Esophagus muscularis mucosa (tissue), 4 donors: ENCODE measurements around the gene SFXN4.

Experiments
- EP300 ChIP-seq: sonication (generic); formaldehyde crosslinking; IDR thresholded peaks from one replicate; pipeline ENCODE4 v1.6.1; 2017; ENCODE audit warnings: antibody characterized with exemption
- POLR2AphosphoS5 ChIP-seq, 2 donors: sonication (generic); formaldehyde crosslinking; IDR thresholded peaks; one replicate each; pipeline ENCODE4 v1.6.1; 2017; ENCODE audit warnings: antibody characterized with exemption in 2 of 2
- TF ChIP-seq, protein P1 (sequence below), 3 experiments: fragments of 200-600 bp in 2 of 3; fragments of 450-650 bp in 1 of 3; sonication (generic) in 2 of 3; IDR thresholded peaks; one replicate each; pipeline ENCODE4 v1.5.1; 2017 to 2019; ENCODE audit warnings: antibody characterized with exemption in 3 of 3, mild to moderate bottlenecking in 2 of 3, moderate library complexity in 1 of 3

DNA sequence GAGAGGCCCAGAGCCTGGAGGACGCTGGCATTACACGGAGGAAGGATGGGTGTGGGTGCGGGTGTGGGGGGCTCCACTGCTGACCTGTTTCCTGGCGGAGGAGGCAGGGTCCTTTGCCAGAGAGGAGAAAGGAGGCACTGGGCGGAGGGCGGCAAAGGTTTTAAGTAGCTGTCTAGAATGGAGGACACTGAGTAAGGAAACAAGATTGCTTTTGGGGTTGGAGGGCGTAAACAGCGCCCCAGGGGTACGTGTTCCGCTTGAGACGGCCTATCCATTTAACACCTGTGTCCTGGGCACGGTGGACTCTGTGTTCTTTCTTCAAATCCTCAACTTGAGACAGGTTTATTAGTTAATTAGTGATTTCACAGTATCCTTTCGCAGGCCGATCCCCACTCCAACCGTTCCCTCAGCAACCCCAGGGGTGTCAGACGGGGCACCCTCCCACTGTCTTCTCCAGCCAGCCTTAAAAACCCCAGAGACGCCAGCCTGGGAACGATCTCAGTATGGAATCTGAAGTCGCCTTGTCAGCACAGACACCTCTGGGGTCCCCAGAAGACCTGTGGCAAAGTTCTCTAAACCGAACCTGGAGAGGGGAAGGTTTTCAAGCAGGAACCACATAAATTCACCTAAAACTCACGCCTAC is 24.8 kb downstream of the SFXN4 start:
- TF ChIP-seq, protein P1, sequence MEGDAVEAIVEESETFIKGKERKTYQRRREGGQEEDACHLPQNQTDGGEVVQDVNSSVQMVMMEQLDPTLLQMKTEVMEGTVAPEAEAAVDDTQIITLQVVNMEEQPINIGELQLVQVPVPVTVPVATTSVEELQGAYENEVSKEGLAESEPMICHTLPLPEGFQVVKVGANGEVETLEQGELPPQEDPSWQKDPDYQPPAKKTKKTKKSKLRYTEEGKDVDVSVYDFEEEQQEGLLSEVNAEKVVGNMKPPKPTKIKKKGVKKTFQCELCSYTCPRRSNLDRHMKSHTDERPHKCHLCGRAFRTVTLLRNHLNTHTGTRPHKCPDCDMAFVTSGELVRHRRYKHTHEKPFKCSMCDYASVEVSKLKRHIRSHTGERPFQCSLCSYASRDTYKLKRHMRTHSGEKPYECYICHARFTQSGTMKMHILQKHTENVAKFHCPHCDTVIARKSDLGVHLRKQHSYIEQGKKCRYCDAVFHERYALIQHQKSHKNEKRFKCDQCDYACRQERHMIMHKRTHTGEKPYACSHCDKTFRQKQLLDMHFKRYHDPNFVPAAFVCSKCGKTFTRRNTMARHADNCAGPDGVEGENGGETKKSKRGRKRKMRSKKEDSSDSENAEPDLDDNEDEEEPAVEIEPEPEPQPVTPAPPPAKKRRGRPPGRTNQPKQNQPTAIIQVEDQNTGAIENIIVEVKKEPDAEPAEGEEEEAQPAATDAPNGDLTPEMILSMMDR (IDR thresholded peaks at IDR 0.05) = no peak
- TF ChIP-seq POLR2AphosphoS5 (IDR thresholded peaks at IDR 0.05) (no peak), EP300 (no peak)
